Measurements from ENCODE around the gene RSPH10B2.
"Not testable (repeated sequence)": the region's sequence is repeated elsewhere in the genome, so short reads cannot be mapped to it uniquely, and the experiment has no call there.

The RSPH10B2 gene

GRCh38 chr7:6792113-6792872 is 38.4 kb downstream of the RSPH10B2 start:
- not testable (repeated sequence) for DNase-seq

- DNase-seq, result not testable (repeated sequence)
These were observed 40.4 kb downstream of the RSPH10B2 start for GRCh38 chr7:6794276-6794675.

- DNase-seq, result not testable (repeated sequence)
These were observed 43.3 kb downstream of the RSPH10B2 start for GRCh38 chr7:6797218-6797617.

- DNase-seq, result not testable (repeated sequence)
These were observed 44.1 kb downstream of the RSPH10B2 start for GRCh38 chr7:6798047-6798446.

- not testable (repeated sequence) for DNase-seq
These were observed 46.0 kb downstream of the RSPH10B2 start for GRCh38 chr7:6799887-6800286.

GRCh38 chr7:6800331-6800730 is 46.4 kb downstream of the RSPH10B2 start:
- not testable (repeated sequence) for DNase-seq

- not testable (repeated sequence) for DNase-seq
These were observed 53.6 kb downstream of the RSPH10B2 start for GRCh38 chr7:6807393-6807918.

- DNase-seq, result not testable (repeated sequence)
These were observed 54.1 kb downstream of the RSPH10B2 start for GRCh38 chr7:6807959-6808358.

- DNase-seq, result not testable (repeated sequence)
These were observed 59.1 kb downstream of the RSPH10B2 start for GRCh38 chr7:6813011-6813410.

GRCh38 chr7:6815470-6815869 is 61.6 kb downstream of the RSPH10B2 start:
- DNase-seq, result not testable (repeated sequence)

- not testable (repeated sequence) for DNase-seq
These were observed 67.7 kb downstream of the RSPH10B2 start for GRCh38 chr7:6821622-6822021.

GRCh38 chr7:6825236-6826125 is 71.6 kb downstream of the RSPH10B2 start:
- not testable (repeated sequence) for DNase-seq

- peak; percentile 85 for DNase-seq
These were observed 72.2 kb downstream of the RSPH10B2 start, which contains the start of gene CCZ1B for GRCh38 chr7:6826151-6826550. CCZ1B (minus strand) TSS chr7:6826275; CDS start chr7:6826197, 78 bp downstream.

GRCh38 chr7:6827180-6827579 is 73.3 kb downstream of the RSPH10B2 start:
- not testable (repeated sequence) for DNase-seq

GRCh38 chr7:6829616-6830015 is 75.7 kb downstream of the RSPH10B2 start:
- DNase-seq, result not testable (repeated sequence)

GRCh38 chr7:6830026-6830425 is 76.1 kb downstream of the RSPH10B2 start:
- DNase-seq, result not testable (repeated sequence)

GRCh38 chr7:6831018-6831725 is 77.3 kb downstream of the RSPH10B2 start:
- no peak for DNase-seq

GRCh38 chr7:6833636-6834035 is 79.7 kb downstream of the RSPH10B2 start:
- no peak for DNase-seq

GRCh38 chr7:6835521-6835920 is 81.6 kb downstream of the RSPH10B2 start:
- not testable (repeated sequence) for DNase-seq

- not testable (repeated sequence) for DNase-seq
These were observed 83.2 kb downstream of the RSPH10B2 start for GRCh38 chr7:6837081-6837480.

- not testable (repeated sequence) for DNase-seq
These were observed 88.5 kb downstream of the RSPH10B2 start for GRCh38 chr7:6842278-6842921.

GRCh38 chr7:6843092-6843491 is 89.2 kb downstream of the RSPH10B2 start:
- not testable (repeated sequence) for DNase-seq

All from central memory CD4-positive, alpha-beta T cell (primary cell).